H1 (cell line): ENCODE results near the gene MAGI1. TPM values are rescaled to one million over a fixed set of nuclear protein-coding genes. Genes with fewer than 3 reads are reported as not detected.

Experiments used
- CTCF ChIA-PET: fragments of 300-600 bp; sonication (Branson Sonifier 250); formaldehyde crosslinking; loops from one replicate; lab custom pipeline; 2021; ENCODE audit not compliant: partially characterized antibody; lab: Charles Lee
- POLR2A ChIA-PET: fragments of 300-600 bp; sonication (Branson Sonifier 250); formaldehyde crosslinking; loops from one replicate; lab custom pipeline; 2021; ENCODE audit warnings: inconsistent platforms; ENCODE audit not compliant: partially characterized antibody; lab: Charles Lee
- DNase-seq, 2 experiments: peaks; one replicate each; pipeline versions ENCODE4 v3.0.0 to v3.0.0-alpha.2; 2010 to 2022; ENCODE audit warnings: low spot score in 2 of 2, low read depth in 1 of 2, mixed read lengths in 1 of 2
- FAIRE-seq: peaks from 2 replicates; lab custom pipeline; 2011; peaks lifted over from hg19 to GRCh38; lab: Jason Lieb, UNC
- H2AFZ ChIP-seq: 2 replicates; pipeline ENCODE4 v1.8.1; 2012; ENCODE audit warnings: low read length, inconsistent platforms
- H2AK5ac ChIP-seq: 2 replicates; pipeline ENCODE4 v1.6.1; 2013; ENCODE audit warnings: low read depth, low read length
- H2BK120ac ChIP-seq: replicated peaks from 2 replicates; pipeline ENCODE3; 2013; ENCODE audit warnings: low read depth, low read length, inconsistent platforms
- H2BK12ac ChIP-seq: 2 replicates; pipeline ENCODE4 v1.6.1; 2013; ENCODE audit warnings: low read depth, low read length
- H2BK15ac ChIP-seq: 2 replicates; pipeline ENCODE4 v1.6.1; 2013; ENCODE audit warnings: low read length
- H2BK20ac ChIP-seq: 2 replicates; pipeline ENCODE4 v1.6.1; 2013; ENCODE audit warnings: low read length
- H2BK5ac ChIP-seq: 2 replicates; pipeline ENCODE4 v1.6.1; 2013; ENCODE audit warnings: low read depth, low read length
- H3K14ac ChIP-seq: 2 replicates; pipeline ENCODE4 v1.6.1; 2013; ENCODE audit warnings: inconsistent platforms; ENCODE audit not compliant: insufficient read length
- H3K18ac ChIP-seq: 2 replicates; pipeline ENCODE4 v1.6.1; 2013; ENCODE audit warnings: low read length; ENCODE audit errors: extremely low read depth
- H3K23ac ChIP-seq: 2 replicates; pipeline ENCODE4 v1.6.1; 2013; ENCODE audit warnings: inconsistent platforms; ENCODE audit not compliant: insufficient read length
- H3K23me2 ChIP-seq: 2 replicates; pipeline ENCODE4 v1.6.1; 2013; ENCODE audit warnings: low read depth, low read length
- H3K27ac ChIP-seq: 2 replicates; pipeline ENCODE4 v1.6.1; 2011; ENCODE audit warnings: low read depth, low read length, inconsistent platforms
- H3K27me3 ChIP-seq, 4 experiments: replicated peaks in 1 of 4; 1 replicate in 1 of 4; 2 replicates in 3 of 4; pipeline versions ENCODE4 v1.6.1 to v1.8.1; 2011 to 2013; ENCODE audit warnings: low read length in 3 of 4, mild to moderate bottlenecking in 3 of 4, inconsistent platforms in 2 of 4, mixed read lengths in 2 of 4, moderate library complexity in 1 of 4; ENCODE audit not compliant: control insufficient read depth in 3 of 4, insufficient read depth in 3 of 4; ENCODE audit errors: extremely low read depth in 1 of 4
- H3K36me3 ChIP-seq, 4 experiments: 2 replicates each; pipeline versions ENCODE4 v1.6.1 to v1.8.1; 2011 to 2013; ENCODE audit warnings: mild to moderate bottlenecking in 4 of 4, low read length in 3 of 4, moderate library complexity in 2 of 4, control low read depth in 1 of 4, inconsistent platforms in 1 of 4; ENCODE audit not compliant: insufficient read depth in 4 of 4, control insufficient read depth in 2 of 4
- H3K4ac ChIP-seq: replicated peaks from 2 replicates; pipeline ENCODE3; 2013; ENCODE audit warnings: low read length, low read depth, mixed read lengths, inconsistent platforms; ENCODE audit not compliant: insufficient read length
- H3K4me1 ChIP-seq, 4 experiments: replicated peaks in 1 of 4; 1 replicate in 1 of 4; 2 replicates in 3 of 4; pipeline versions ENCODE4 v1.6.1 to v1.8.1; 2011 to 2013; ENCODE audit warnings: low read length in 3 of 4, inconsistent platforms in 2 of 4, mixed read lengths in 1 of 4; ENCODE audit not compliant: insufficient read depth in 4 of 4, control insufficient read depth in 3 of 4
- H3K4me2 ChIP-seq, 2 experiments: 2 replicates each; pipeline versions ENCODE4 v1.6.1 to v1.8.1; 2011 to 2013; ENCODE audit warnings: low read depth in 2 of 2, low read length in 2 of 2, control low read depth in 1 of 2, inconsistent platforms in 1 of 2, mild to moderate bottlenecking in 1 of 2; ENCODE audit not compliant: insufficient read depth in 1 of 2
- H3K4me3 ChIP-seq, 4 experiments: fragments of 200-600, 300-600 bp in 1 of 4; sonication (generic), shearing (Covaris generic), sonication (Bioruptor Twin) in 1 of 4; 2 replicates each; pipeline versions ENCODE4 v1.5.1 to v1.8.1; 2011 to 2016; ENCODE audit warnings: low read length in 4 of 4, low read depth in 3 of 4, control low read depth in 2 of 4, inconsistent platforms in 2 of 4, mild to moderate bottlenecking in 2 of 4, mixed read lengths in 1 of 4, moderate library complexity in 1 of 4; ENCODE audit not compliant: insufficient read depth in 2 of 4; ENCODE audit errors: extremely low read depth in 1 of 4
- H3K56ac ChIP-seq: replicated peaks from 2 replicates; pipeline ENCODE3; 2013; ENCODE audit warnings: low read depth, mild to moderate bottlenecking, mixed read lengths, low read length, inconsistent platforms; ENCODE audit not compliant: insufficient read length
- H3K79me1 ChIP-seq: 2 replicates; pipeline ENCODE4 v1.6.1; 2013; ENCODE audit warnings: low read depth, low read length, control low read depth
- H3K79me2 ChIP-seq, 2 experiments: 2 replicates each; pipeline versions ENCODE4 v1.6.1 to v1.8.1; 2012 to 2013; ENCODE audit warnings: low read length in 2 of 2, mild to moderate bottlenecking in 2 of 2, inconsistent platforms in 1 of 2; ENCODE audit not compliant: insufficient read depth in 2 of 2, control insufficient read depth in 1 of 2
- H3K9ac ChIP-seq, 4 experiments: replicated peaks in 1 of 4; 1 replicate in 1 of 4; 2 replicates in 3 of 4; pipeline versions ENCODE4 v1.6.1 to v1.8.1; 2011 to 2013; ENCODE audit warnings: low read depth in 3 of 4, low read length in 3 of 4, control low read depth in 2 of 4, mild to moderate bottlenecking in 2 of 4, moderate library complexity in 2 of 4, inconsistent platforms in 1 of 4; ENCODE audit errors: extremely low read depth in 1 of 4
- H3K9me3 ChIP-seq, 2 experiments: 2 replicates each; pipeline versions ENCODE4 v1.6.1 to v1.8.1; 2012 to 2013; ENCODE audit warnings: mild to moderate bottlenecking in 2 of 2, moderate library complexity in 2 of 2, control low read depth in 1 of 2, inconsistent platforms in 1 of 2, low read depth in 1 of 2, low read length in 1 of 2, mixed read lengths in 1 of 2; ENCODE audit not compliant: insufficient read depth in 2 of 2
- H4K20me1 ChIP-seq, 2 experiments: replicated peaks in 1 of 2; 2 replicates each; pipeline versions ENCODE3 to v1.8.1; 2011 to 2013; ENCODE audit warnings: inconsistent platforms in 2 of 2, low read length in 2 of 2, mild to moderate bottlenecking in 1 of 2; ENCODE audit not compliant: insufficient read depth in 2 of 2, control insufficient read depth in 1 of 2
- H4K5ac ChIP-seq: 2 replicates; pipeline ENCODE4 v1.6.1; 2013; ENCODE audit warnings: low read length, low read depth, mixed read lengths, inconsistent platforms; ENCODE audit not compliant: insufficient read length
- H4K8ac ChIP-seq: 2 replicates; pipeline ENCODE4 v1.8.0; 2013; ENCODE audit warnings: mild to moderate bottlenecking, moderate library complexity, low read length, inconsistent platforms; ENCODE audit not compliant: insufficient read depth; ENCODE audit errors: extremely low read depth
- H4K91ac ChIP-seq: replicated peaks from 2 replicates; pipeline ENCODE3; 2013; ENCODE audit warnings: low read length, mixed read lengths, inconsistent platforms; ENCODE audit not compliant: insufficient read length
- ASH2L ChIP-seq: fragments of 200-600, 300-600 bp; sonication (generic); IDR thresholded peaks from one replicate; pipeline ENCODE4 v1.7.1; 2017; ENCODE audit warnings: low read length
- EZH2 ChIP-seq: fragments of 200-600 bp; sonication (generic); IDR thresholded peaks from 2 replicates; pipeline ENCODE4 v1.7.1; 2012; ENCODE audit warnings: low read depth, mild to moderate bottlenecking, moderate library complexity, low read length, inconsistent platforms; ENCODE audit not compliant: severe bottlenecking
- MAX ChIP-seq: IDR thresholded peaks from 2 replicates; pipeline ENCODE4 v1.6.1; 2012; ENCODE audit warnings: inconsistent platforms
- POLR2A ChIP-seq, 2 experiments: IDR thresholded peaks; 1 replicate in 1 of 2; 2 replicates in 1 of 2; pipeline ENCODE4 v1.6.1; 2011; ENCODE audit warnings: low read depth in 2 of 2, low read length in 2 of 2, mild to moderate bottlenecking in 2 of 2; ENCODE audit errors: control extremely low read depth in 1 of 2
- POLR2AphosphoS5 ChIP-seq: IDR thresholded peaks from 2 replicates; pipeline ENCODE4 v1.6.1; 2011; ENCODE audit warnings: low read depth, low read length
- TAF7 ChIP-seq: optimal IDR thresholded peaks from 2 replicates; pipeline ENCODE3; 2011; ENCODE audit warnings: low read depth, mild to moderate bottlenecking, inconsistent platforms, low read length, moderate library complexity, borderline replicate concordance
- YY1 ChIP-seq: IDR thresholded peaks from 2 replicates; pipeline ENCODE4 v1.6.1; 2011; ENCODE audit warnings: low read depth, mild to moderate bottlenecking, low read length
- WGBS, 2 experiments: shearing (Covaris generic) in 1 of 2; methylation state at CpG; one replicate each; pipeline versions ENCODE4 v1.1.6 to v1.1.7; 2013 to 2015; ENCODE audit warnings: low lambda C conversion rate in 2 of 2, mixed read lengths in 2 of 2, inconsistent platforms in 1 of 2, low coverage in 1 of 2, missing lambda C conversion rate in 1 of 2; ENCODE audit not compliant: insufficient replicate concordance in 2 of 2, insufficient coverage in 1 of 2, insufficient read length in 1 of 2; ENCODE audit errors: extremely low coverage in 1 of 2, missing lambda C conversion rate in 1 of 2; 5-methylcytosine and 5-hydroxymethylcytosine counted together
- polyA plus RNA-seq, 7 experiments: library from polyadenylated mRNA; depleted of rRNA in 3 of 7; stranded (reverse) in 5 of 7; unstranded in 2 of 7; fragments of >200 nt in 5 of 7; fragments of 200-250 nt in 2 of 7; gene quantifications; 1 replicate in 5 of 7; 2 replicates in 1 of 7; 4 replicates in 1 of 7; pipeline versions ENCODE4 v1.2.1 to v1.2.3, GENCODE V29; 2011 to 2013; ENCODE audit warnings: missing spikeins in 2 of 7, mixed read lengths in 2 of 7
- total RNA-seq: library from RNA; stranded (reverse); fragmentation: NEBNext Ultra II Directional; extraction: Animal tissue kit (Norgen Biotek cat#: 25700); gene quantifications from 2 replicates; pipeline ENCODE4 v1.2.1, GENCODE V29; 2021

The MAGI1 gene
- total and polyA plus RNA-seq, 2 of the 8 experiments (the other 6 are each of a cell fraction or from before 2014, with no cell fraction given), result 19.8 to 78.0 TPM

- WGBS, 2 experiments, result 94% methylated on average over 6 of the region's 6 CpGs; no CpG with 5 or more reads in 1 of the 2 experiments
- no peak overlapping the region for H2BK20ac ChIP-seq
- peaks cover 4 to 28% (median 12%) of the 10 kb centered on the region in 4 experiments for H3K4me1 ChIP-seq
These were observed 7.5 kb downstream of the MAGI1 start for GRCh38 chr3:66031102-66031698.

More at GRCh38 chr3:66031102-66031698, 7.5 kb downstream of the MAGI1 start:
- CTCF ChIA-PET, result interaction anchor here (1.0 kb wide), 2 partner anchors 12 to 111 kb away, joined by 3 read pairs; no protein-coding TSS in a partner anchor
- FAIRE-seq, result no peak
- no peak overlapping the region for H3K4me2 ChIP-seq
- H3K14ac ChIP-seq, result no peak overlapping the region
- H3K56ac ChIP-seq, result no peak overlapping the region
- H3K27me3 ChIP-seq, result no peaks in the 10 kb centered on the region
- H3K4me3 ChIP-seq, result no peak overlapping the region
- no peaks in the 10 kb centered on the region for H3K9me3 ChIP-seq
- H3K23ac ChIP-seq, result no peak overlapping the region
- no peaks in the 10 kb centered on the region for H3K23me2 ChIP-seq
- no peak for DNase-seq
- no peak overlapping the region for H2BK5ac ChIP-seq
- H3K79me2 ChIP-seq, result peaks cover 19 to 96% of the 10 kb centered on the region in 2 experiments
- no peak overlapping the region for H2BK120ac ChIP-seq
- no peak overlapping the region for H3K4ac ChIP-seq
- no peak overlapping the region for H4K5ac ChIP-seq
- no peak overlapping the region for H4K8ac ChIP-seq
- no peak overlapping the region for H3K9ac ChIP-seq
- H4K20me1 ChIP-seq, result peaks cover 3% of the 10 kb centered on the region in 2 experiments
- H3K36me3 ChIP-seq, result peaks cover 0 to 3% (median 0%) of the 10 kb centered on the region in 4 experiments; a peak in 1 of 8 replicates
- H3K79me1 ChIP-seq, result peaks cover 18% of the 10 kb centered on the region
- H4K91ac ChIP-seq, result no peak overlapping the region
- TF ChIP-seq EZH2 (no peak), YY1 (no peak), POLR2A (IDR thresholded peaks at IDR 0.05; ENCODE audit: control extremely low read depth in 1 of 2, low read depth in 2 of 2, low read length in 2 of 2) (no peak), MAX (no peak), POLR2AphosphoS5 (no peak), TAF7 (no peak), ASH2L (no peak)
- H3K27ac ChIP-seq, result no peak overlapping the region
- H2BK12ac ChIP-seq, result no peak overlapping the region
- H2AFZ ChIP-seq, result no peak overlapping the region
- no peak overlapping the region for H3K18ac ChIP-seq
- POLR2A ChIA-PET, result no interaction called here
- no peak overlapping the region for H2BK15ac ChIP-seq
- no peak overlapping the region for H2AK5ac ChIP-seq
